Measurements from ENCODE around the gene SART3. TPM values are rescaled to one million over a fixed set of nuclear protein-coding genes. Genes with fewer than 3 reads are reported as not detected.

Gene SART3
- total and polyA plus RNA-seq, 4 donors, result 5.9 to 37.1 (median 23.5) TPM

DNA sequence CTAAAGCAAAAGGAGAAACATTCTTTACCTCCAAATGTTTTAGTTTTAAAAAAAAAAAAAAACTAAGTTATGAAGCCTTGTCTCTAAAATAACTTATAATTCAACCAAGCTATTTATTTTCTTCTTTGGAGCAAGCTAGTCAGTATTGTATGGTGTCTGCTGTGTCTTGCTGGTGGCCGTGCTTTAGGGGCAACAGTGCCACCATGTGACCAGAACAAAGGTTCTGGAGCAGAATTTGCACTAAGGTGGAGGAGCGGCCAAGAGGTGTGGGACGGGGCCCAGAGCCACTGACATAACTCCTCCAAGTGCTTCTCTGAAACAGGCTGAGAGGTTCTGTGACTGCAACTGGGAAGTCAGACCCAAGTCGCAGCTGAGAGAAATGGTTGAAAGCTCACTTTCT lies 41.4 kb downstream of the SART3 start:
- Histone ChIP-seq H3K27me3 (ENCODE audit: control insufficient read depth in 4 of 4, insufficient read depth in 4 of 4, low read length in 3 of 4) (no peaks in the 10 kb centered on the region), H3K4me1 (ENCODE audit: control insufficient read depth in 4 of 4, insufficient read depth in 4 of 4, low read length in 3 of 4) (peaks cover 7 to 14% (median 10%) of the 10 kb centered on the region in 4 donors), H3K4me3 (ENCODE audit: low read depth in 1 of 3, low read length in 3 of 3) (no peak overlapping the region), H3K36me3 (ENCODE audit: control insufficient read depth in 4 of 4, insufficient read depth in 3 of 4, low read depth in 1 of 4, low read length in 3 of 4) (peaks cover 19 to 66% (median 57%) of the 10 kb centered on the region in 4 donors), H3K9ac (ENCODE audit: low read depth in 1 of 2, low read length in 2 of 2) (no peak overlapping the region), H3K9me3 (ENCODE audit: control insufficient read depth in 4 of 4, low read length in 3 of 4) (no peaks in the 10 kb centered on the region), H3K27ac (ENCODE audit: low read depth in 1 of 2, low read length in 2 of 2) (no peak overlapping the region)
- TF ChIP-seq RAD21 (IDR thresholded peaks at IDR 0.05) (no peak), RXRA (IDR thresholded peaks at IDR 0.05) (no peak), YY1 (IDR thresholded peaks at IDR 0.05) (no peak)
- TF ChIP-seq, protein P1, sequence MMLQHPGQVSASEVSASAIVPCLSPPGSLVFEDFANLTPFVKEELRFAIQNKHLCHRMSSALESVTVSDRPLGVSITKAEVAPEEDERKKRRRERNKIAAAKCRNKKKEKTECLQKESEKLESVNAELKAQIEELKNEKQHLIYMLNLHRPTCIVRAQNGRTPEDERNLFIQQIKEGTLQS (IDR thresholded peaks at IDR 0.05), result no peak
- 84% methylated on average over 4 of the region's 4 CpGs for WGBS
- DNase-seq (ENCODE audit: low spot score), result no peak

DNA sequence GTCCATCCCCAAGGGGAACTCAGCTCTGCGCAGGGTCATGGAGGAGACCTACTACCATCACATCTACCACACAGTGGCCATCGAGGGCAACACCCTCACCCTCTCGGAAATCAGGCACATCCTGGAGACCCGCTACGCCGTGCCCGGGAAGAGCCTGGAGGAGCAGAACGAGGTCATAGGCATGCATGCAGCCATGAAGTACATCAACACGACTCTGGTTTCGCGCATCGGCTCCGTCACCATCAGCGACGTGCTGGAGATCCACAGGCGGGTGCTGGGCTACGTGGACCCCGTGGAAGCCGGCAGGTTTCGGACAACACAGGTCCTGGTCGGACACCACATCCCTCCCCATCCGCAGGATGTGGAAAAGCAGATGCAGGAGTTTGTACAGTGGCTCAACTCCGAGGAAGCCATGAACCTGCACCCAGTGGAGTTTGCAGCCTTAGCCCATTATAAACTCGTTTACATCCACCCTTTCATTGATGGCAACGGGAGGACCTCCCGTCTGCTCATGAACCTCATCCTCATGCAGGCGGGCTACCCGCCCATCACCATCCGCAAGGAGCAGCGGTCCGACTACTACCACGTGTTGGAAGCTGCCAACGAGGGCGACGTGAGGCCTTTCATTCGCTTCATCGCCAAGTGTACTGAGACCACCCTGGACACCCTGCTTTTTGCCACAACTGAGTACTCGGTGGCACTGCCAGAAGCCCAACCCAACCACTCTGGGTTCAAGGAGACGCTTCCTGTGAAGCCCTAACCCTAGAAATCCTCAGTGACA lies 42.1 kb downstream of the SART3 start:
- H3K9me3 ChIP-seq (ENCODE audit: control insufficient read depth in 4 of 4, low read length in 3 of 4), result no peaks in the 10 kb centered on the region
- H3K4me3 ChIP-seq (ENCODE audit: low read depth in 1 of 3, low read length in 3 of 3), result no peak overlapping the region
- WGBS, result 96% methylated on average over 39 of the region's 39 CpGs
- no peak for DNase-seq (ENCODE audit: low spot score)
- peaks cover 15 to 60% (median 51%) of the 10 kb centered on the region in 4 donors for H3K36me3 ChIP-seq (ENCODE audit: control insufficient read depth in 4 of 4, insufficient read depth in 3 of 4, low read depth in 1 of 4, low read length in 3 of 4)
- no peak overlapping the region for H3K27ac ChIP-seq (ENCODE audit: low read depth in 1 of 2, low read length in 2 of 2)
- H3K4me1 ChIP-seq (ENCODE audit: control insufficient read depth in 4 of 4, insufficient read depth in 4 of 4, low read length in 3 of 4), result peaks cover 7 to 16% (median 10%) of the 10 kb centered on the region in 4 donors
- no peaks in the 10 kb centered on the region for H3K27me3 ChIP-seq (ENCODE audit: control insufficient read depth in 4 of 4, insufficient read depth in 4 of 4, low read length in 3 of 4)
- H3K9ac ChIP-seq (ENCODE audit: low read depth in 1 of 2, low read length in 2 of 2), result no peak overlapping the region
- TF ChIP-seq NR2F2 (IDR thresholded peaks at IDR 0.05) (no peak), RAD21 (IDR thresholded peaks at IDR 0.05) (no peak), JUND (IDR thresholded peaks at IDR 0.05) (no peak), YY1 (IDR thresholded peaks at IDR 0.05) (no peak), SP1 (IDR thresholded peaks at IDR 0.05) (no peak), HNF4A (conservative IDR thresholded peaks at IDR 0.05) (no peak), FOXA1 (IDR thresholded peaks at IDR 0.05) (no peak), GABPA (IDR thresholded peaks at IDR 0.05 in 1 of 2, conservative IDR thresholded peaks at IDR 0.05 in 1 of 2) (no peak), TAF1 (conservative IDR thresholded peaks at IDR 0.05) (no peak), FOXA2 (IDR thresholded peaks at IDR 0.05) (no peak), EGR1 (IDR thresholded peaks at IDR 0.05; ENCODE audit: low read depth in 2 of 2) (no peak), RXRA (IDR thresholded peaks at IDR 0.05) (no peak)
- TF ChIP-seq, protein P1 (IDR thresholded peaks at IDR 0.05), result no peak
- TF ChIP-seq, protein P2, sequence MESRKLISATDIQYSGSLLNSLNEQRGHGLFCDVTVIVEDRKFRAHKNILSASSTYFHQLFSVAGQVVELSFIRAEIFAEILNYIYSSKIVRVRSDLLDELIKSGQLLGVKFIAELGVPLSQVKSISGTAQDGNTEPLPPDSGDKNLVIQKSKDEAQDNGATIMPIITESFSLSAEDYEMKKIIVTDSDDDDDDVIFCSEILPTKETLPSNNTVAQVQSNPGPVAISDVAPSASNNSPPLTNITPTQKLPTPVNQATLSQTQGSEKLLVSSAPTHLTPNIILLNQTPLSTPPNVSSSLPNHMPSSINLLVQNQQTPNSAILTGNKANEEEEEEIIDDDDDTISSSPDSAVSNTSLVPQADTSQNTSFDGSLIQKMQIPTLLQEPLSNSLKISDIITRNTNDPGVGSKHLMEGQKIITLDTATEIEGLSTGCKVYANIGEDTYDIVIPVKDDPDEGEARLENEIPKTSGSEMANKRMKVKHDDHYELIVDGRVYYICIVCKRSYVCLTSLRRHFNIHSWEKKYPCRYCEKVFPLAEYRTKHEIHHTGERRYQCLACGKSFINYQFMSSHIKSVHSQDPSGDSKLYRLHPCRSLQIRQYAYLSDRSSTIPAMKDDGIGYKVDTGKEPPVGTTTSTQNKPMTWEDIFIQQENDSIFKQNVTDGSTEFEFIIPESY (IDR thresholded peaks at IDR 0.05), result no peak
- TF ChIP-seq, protein P3, sequence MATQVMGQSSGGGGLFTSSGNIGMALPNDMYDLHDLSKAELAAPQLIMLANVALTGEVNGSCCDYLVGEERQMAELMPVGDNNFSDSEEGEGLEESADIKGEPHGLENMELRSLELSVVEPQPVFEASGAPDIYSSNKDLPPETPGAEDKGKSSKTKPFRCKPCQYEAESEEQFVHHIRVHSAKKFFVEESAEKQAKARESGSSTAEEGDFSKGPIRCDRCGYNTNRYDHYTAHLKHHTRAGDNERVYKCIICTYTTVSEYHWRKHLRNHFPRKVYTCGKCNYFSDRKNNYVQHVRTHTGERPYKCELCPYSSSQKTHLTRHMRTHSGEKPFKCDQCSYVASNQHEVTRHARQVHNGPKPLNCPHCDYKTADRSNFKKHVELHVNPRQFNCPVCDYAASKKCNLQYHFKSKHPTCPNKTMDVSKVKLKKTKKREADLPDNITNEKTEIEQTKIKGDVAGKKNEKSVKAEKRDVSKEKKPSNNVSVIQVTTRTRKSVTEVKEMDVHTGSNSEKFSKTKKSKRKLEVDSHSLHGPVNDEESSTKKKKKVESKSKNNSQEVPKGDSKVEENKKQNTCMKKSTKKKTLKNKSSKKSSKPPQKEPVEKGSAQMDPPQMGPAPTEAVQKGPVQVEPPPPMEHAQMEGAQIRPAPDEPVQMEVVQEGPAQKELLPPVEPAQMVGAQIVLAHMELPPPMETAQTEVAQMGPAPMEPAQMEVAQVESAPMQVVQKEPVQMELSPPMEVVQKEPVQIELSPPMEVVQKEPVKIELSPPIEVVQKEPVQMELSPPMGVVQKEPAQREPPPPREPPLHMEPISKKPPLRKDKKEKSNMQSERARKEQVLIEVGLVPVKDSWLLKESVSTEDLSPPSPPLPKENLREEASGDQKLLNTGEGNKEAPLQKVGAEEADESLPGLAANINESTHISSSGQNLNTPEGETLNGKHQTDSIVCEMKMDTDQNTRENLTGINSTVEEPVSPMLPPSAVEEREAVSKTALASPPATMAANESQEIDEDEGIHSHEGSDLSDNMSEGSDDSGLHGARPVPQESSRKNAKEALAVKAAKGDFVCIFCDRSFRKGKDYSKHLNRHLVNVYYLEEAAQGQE (IDR thresholded peaks at IDR 0.05), result no peak
- TF ChIP-seq, protein P4, sequence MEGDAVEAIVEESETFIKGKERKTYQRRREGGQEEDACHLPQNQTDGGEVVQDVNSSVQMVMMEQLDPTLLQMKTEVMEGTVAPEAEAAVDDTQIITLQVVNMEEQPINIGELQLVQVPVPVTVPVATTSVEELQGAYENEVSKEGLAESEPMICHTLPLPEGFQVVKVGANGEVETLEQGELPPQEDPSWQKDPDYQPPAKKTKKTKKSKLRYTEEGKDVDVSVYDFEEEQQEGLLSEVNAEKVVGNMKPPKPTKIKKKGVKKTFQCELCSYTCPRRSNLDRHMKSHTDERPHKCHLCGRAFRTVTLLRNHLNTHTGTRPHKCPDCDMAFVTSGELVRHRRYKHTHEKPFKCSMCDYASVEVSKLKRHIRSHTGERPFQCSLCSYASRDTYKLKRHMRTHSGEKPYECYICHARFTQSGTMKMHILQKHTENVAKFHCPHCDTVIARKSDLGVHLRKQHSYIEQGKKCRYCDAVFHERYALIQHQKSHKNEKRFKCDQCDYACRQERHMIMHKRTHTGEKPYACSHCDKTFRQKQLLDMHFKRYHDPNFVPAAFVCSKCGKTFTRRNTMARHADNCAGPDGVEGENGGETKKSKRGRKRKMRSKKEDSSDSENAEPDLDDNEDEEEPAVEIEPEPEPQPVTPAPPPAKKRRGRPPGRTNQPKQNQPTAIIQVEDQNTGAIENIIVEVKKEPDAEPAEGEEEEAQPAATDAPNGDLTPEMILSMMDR (IDR thresholded peaks at IDR 0.05; ENCODE audit: low read depth, low read length, missing input control), result no peak

Data from liver (tissue), 9 donors.